Thymus (tissue), 11 donors: ENCODE measurements around the gene HIPK1. TPM values are rescaled to one million over a fixed set of nuclear protein-coding genes. Genes with fewer than 3 reads are reported as not detected.

ENCODE experiments used
- DNase-seq, 9 donors: peaks; one replicate each; pipeline ENCODE4 v3.0.0-alpha.2; 2013; ENCODE audit warnings: low spot score in 9 of 9, low read depth in 6 of 9, missing footprints in 1 of 9
- H3K27ac ChIP-seq, 2 donors: one replicate each; pipeline ENCODE4 v1.5.1; 2013; ENCODE audit warnings: control low read depth in 1 of 2, low read depth in 1 of 2, low read length in 1 of 2, mild to moderate bottlenecking in 1 of 2, moderate library complexity in 1 of 2
- H3K27me3 ChIP-seq, 2 donors: one replicate each; pipeline ENCODE4 v1.5.1; 2013; ENCODE audit warnings: low read length in 1 of 2; ENCODE audit not compliant: control insufficient read depth in 2 of 2, insufficient read depth in 1 of 2
- H3K36me3 ChIP-seq, 2 donors: one replicate each; pipeline ENCODE4 v1.5.1; 2013; ENCODE audit warnings: low read length in 1 of 2, mild to moderate bottlenecking in 1 of 2, moderate library complexity in 1 of 2; ENCODE audit not compliant: control insufficient read depth in 2 of 2, insufficient read depth in 2 of 2
- H3K4me1 ChIP-seq, 2 donors: one replicate each; pipeline ENCODE4 v1.5.1; 2013; ENCODE audit warnings: low read length in 2 of 2; ENCODE audit not compliant: control insufficient read depth in 2 of 2, insufficient read depth in 2 of 2
- H3K4me3 ChIP-seq, 2 donors: one replicate each; pipeline ENCODE4 v1.5.1; 2013; ENCODE audit warnings: low read length in 2 of 2, control low read depth in 1 of 2, mild to moderate bottlenecking in 1 of 2
- H3K9me3 ChIP-seq, 2 donors: one replicate each; pipeline ENCODE4 v1.5.1; 2013; ENCODE audit warnings: low read length in 1 of 2, mild to moderate bottlenecking in 1 of 2; ENCODE audit not compliant: control insufficient read depth in 2 of 2, insufficient read depth in 1 of 2
- WGBS: extraction: QIAGEN DNeasy Blood & Tissue Kit; methylation state at CpG from one replicate; pipeline ENCODE4 v1.1.7; 2013; 5-methylcytosine and 5-hydroxymethylcytosine counted together
- polyA plus RNA-seq: library from polyadenylated mRNA; stranded (reverse); fragments of 200-250 nt; gene quantifications from one replicate; pipeline ENCODE4 v1.2.3, GENCODE V29; 2013
- total RNA-seq: library from RNA; stranded (reverse); fragments of 120-200 nt; gene quantifications from one replicate; pipeline ENCODE4 v1.2.4, GENCODE V29; 2013
- donor health status: healthy.

HIPK1 gene
- total and polyA plus RNA-seq, 2 donors, result 30.1 to 40.6 TPM

DNA sequence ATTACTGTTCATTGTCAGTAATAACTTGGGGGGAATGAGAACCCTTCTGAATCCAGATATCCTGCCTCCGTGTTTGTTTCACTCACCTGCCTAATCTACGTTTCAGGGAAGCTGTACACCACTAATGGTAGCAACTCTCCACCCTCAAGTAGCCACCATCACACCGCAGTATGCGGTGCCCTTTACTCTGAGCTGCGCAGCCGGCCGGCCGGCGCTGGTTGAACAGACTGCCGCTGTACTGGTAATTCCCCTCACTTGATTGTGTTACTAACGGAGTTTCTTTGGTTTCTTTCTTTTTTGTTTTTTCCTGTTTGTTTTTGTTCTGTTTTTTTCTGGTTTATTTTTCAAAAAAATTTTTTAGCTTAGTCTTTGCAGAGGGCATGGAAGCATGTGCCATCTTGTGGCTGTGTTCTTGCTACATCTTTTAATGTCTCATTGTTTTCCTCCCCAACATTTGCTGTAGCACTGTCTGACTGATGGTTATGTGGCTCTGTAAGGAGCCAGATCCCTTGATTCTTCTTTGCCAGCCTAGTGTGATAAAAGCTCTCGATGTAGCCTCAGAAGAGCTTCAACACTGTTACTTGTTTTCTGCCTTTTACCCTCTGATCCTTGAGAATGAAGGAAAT lies 34.3 kb downstream of the HIPK1 start:
- H3K4me3 ChIP-seq, result no peak overlapping the region
- H3K9me3 ChIP-seq, result no peaks in the 10 kb centered on the region
- peaks cover 27 to 81% of the 10 kb centered on the region in 2 donors for H3K36me3 ChIP-seq
- H3K27ac ChIP-seq, result no peak overlapping the region
- no peaks in the 10 kb centered on the region for H3K27me3 ChIP-seq
- 94% methylated on average over 12 of the region's 12 CpGs for WGBS
- peaks cover 3 to 4% of the 10 kb centered on the region in 2 donors for H3K4me1 ChIP-seq
- peak in 2 of 9 donors; percentile 46 to 68 for DNase-seq

GRCh38 chr1:113965703-113966412 lies 36.7 kb downstream of the HIPK1 start:
- Histone ChIP-seq H3K4me3 (no peak overlapping the region), H3K4me1 (peaks cover 3 to 4% of the 10 kb centered on the region in 2 donors), H3K27me3 (no peaks in the 10 kb centered on the region), H3K9me3 (no peaks in the 10 kb centered on the region), H3K27ac (no peak overlapping the region), H3K36me3 (peaks cover 43 to 88% of the 10 kb centered on the region in 2 donors)
- DNase-seq, result no peak
- WGBS, result 96% methylated on average over 4 of the region's 4 CpGs

- H3K36me3 ChIP-seq, result peaks cover 50 to 77% of the 10 kb centered on the region in 2 donors
- no peak for DNase-seq
- no peak overlapping the region for H3K4me3 ChIP-seq
- WGBS, result 98% methylated on average over 9 of the region's 9 CpGs
- H3K9me3 ChIP-seq, result no peaks in the 10 kb centered on the region
- peaks cover 3 to 11% of the 10 kb centered on the region in 2 donors for H3K4me1 ChIP-seq
- H3K27me3 ChIP-seq, result no peaks in the 10 kb centered on the region
- H3K27ac ChIP-seq, result no peak overlapping the region
Observed at GRCh38 chr1:113972954-113973353, 43.8 kb downstream of the HIPK1 start.

DNA sequence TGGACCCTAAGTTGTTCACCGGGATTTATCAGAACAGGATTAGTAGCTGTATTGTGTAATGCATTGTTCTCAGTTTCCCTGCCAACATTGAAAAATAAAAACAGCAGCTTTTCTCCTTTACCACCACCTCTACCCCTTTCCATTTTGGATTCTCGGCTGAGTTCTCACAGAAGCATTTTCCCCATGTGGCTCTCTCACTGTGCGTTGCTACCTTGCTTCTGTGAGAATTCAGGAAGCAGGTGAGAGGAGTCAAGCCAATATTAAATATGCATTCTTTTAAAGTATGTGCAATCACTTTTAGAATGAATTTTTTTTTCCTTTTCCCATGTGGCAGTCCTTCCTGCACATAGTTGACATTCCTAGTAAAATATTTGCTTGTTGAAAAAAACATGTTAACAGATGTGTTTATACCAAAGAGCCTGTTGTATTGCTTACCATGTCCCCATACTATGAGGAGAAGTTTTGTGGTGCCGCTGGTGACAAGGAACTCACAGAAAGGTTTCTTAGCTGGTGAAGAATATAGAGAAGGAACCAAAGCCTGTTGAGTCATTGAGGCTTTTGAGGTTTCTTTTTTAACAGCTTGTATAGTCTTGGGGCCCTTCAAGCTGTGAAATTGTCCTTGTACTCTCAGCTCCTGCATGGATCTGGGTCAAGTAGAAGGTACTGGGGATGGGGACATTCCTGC lies 46.2 kb downstream of the HIPK1 start:
- Histone ChIP-seq H3K27ac (no peak overlapping the region), H3K4me1 (peaks cover 3 to 21% of the 10 kb centered on the region in 2 donors), H3K9me3 (no peaks in the 10 kb centered on the region), H3K36me3 (peaks cover 29 to 53% of the 10 kb centered on the region in 2 donors), H3K4me3 (no peak overlapping the region), H3K27me3 (no peaks in the 10 kb centered on the region)
- WGBS, result 39% methylated on average over 4 of the region's 4 CpGs
- peak in 2 of 9 donors; percentile 21 to 45 for DNase-seq

GRCh38 chr1:113976609-113977278 lies 47.6 kb downstream of the HIPK1 start:
- H3K36me3 ChIP-seq, result peaks cover 36 to 39% of the 10 kb centered on the region in 2 donors
- peaks cover 3 to 21% of the 10 kb centered on the region in 2 donors for H3K4me1 ChIP-seq
- WGBS, result 74% methylated on average over 4 of the region's 4 CpGs
- H3K9me3 ChIP-seq, result no peaks in the 10 kb centered on the region
- no peaks in the 10 kb centered on the region for H3K27me3 ChIP-seq
- H3K4me3 ChIP-seq, result no peak overlapping the region
- peak overlapping the region in 1 of 2 donors; percentile 20 for H3K27ac ChIP-seq
- DNase-seq, result no peak

- DNase-seq, result no peak
- Histone ChIP-seq H3K4me1 (peaks cover 8 to 31% of the 10 kb centered on the region in 2 donors), H3K27me3 (no peaks in the 10 kb centered on the region), H3K27ac (no peak overlapping the region), H3K36me3 (peaks cover 25 to 27% of the 10 kb centered on the region in 2 donors), H3K4me3 (no peak overlapping the region), H3K9me3 (no peaks in the 10 kb centered on the region)
- 83% methylated on average over 3 of the region's 3 CpGs for WGBS
Observed at GRCh38 chr1:113977906-113978305, 48.8 kb downstream of the HIPK1 start.

GRCh38 chr1:113978863-113979702 lies 50.0 kb downstream of the HIPK1 start, which contains the start of gene OLFML3:
TSS of gene OLFML3 (plus strand) at chr1:113979474. CDS start at chr1:113979517, 43 bp downstream.
- H3K27ac ChIP-seq, result peak within 1 kb of the TSS in 1 of 2 donors; percentile 38
- no peaks in the 10 kb centered on the region for H3K27me3 ChIP-seq
- peaks cover 20 to 43% of the 10 kb centered on the region in 2 donors for H3K4me1 ChIP-seq
- 53% methylated on average over 13 of the region's 13 CpGs for WGBS
- DNase-seq, result peak in 8 of 9 donors; percentile 39 to 81 (median 52)
- no peaks in the 10 kb centered on the region for H3K9me3 ChIP-seq
- H3K4me3 ChIP-seq, result no peak within 1 kb of the TSS
- H3K36me3 ChIP-seq, result peaks cover 16 to 18% of the 10 kb centered on the region in 2 donors

DNA sequence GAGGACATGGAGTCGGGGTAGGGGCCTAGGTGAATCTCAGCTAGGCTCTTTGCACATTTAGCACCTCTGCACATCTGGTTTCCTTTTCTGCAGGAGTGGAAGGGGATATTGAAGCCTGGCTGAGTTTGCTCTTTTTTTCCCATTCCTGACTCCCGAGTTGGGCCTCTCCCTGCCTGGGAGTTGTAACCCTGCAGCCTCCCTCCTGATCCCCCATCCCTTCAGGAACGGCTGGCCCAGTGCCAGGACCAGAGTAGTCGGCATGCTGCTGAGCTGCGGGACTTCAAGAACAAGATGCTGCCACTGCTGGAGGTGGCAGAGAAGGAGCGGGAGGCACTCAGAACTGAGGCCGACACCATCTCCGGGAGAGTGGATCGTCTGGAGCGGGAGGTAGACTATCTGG lies 51.0 kb downstream of the HIPK1 start:
- H3K4me1 ChIP-seq, result peaks cover 19 to 46% of the 10 kb centered on the region in 2 donors
- WGBS, result 92% methylated on average over 10 of the region's 10 CpGs
- no peaks in the 10 kb centered on the region for H3K27me3 ChIP-seq
- no peaks in the 10 kb centered on the region for H3K9me3 ChIP-seq
- peaks cover 8 to 15% of the 10 kb centered on the region in 2 donors for H3K36me3 ChIP-seq
- H3K4me3 ChIP-seq, result no peak overlapping the region
- DNase-seq, result no peak
- H3K27ac ChIP-seq, result peak overlapping the region in 1 of 2 donors; percentile 27
